ENCODE measurements around the gene KNDC1.
"Not testable (repeated sequence)": the region's sequence is repeated elsewhere in the genome, so short reads cannot be mapped to it uniquely, and the experiment has no call there.

KNDC1 gene

DNA sequence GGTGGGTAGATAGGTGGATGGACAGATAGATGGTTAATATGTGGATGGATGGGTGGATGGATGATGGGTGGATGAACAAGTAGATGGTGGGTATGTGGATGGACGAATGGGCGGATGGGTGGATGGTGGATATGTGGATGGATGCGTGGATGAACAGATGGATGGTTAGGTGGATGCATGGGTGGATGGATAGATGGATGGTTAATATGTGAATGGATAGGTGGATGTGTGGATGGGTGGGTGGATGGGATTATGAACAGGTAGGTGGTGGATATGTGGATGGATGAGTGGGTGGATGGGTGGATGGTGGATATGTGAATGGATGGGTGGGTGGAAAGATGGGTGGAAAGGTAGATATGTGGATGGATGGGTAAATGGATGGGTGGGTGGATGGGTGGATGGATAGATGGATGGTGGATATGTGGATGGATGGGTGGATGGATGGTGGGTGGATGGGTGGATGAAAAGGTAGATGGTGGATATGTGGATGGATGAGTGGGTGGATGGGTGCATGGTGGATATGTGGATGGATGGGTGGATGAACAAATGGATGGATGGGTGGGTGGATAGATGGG is 14.8 kb downstream of the KNDC1 start:
- no peak overlapping the region for H3K9ac ChIP-seq (ENCODE audit: low read length)
- no peak overlapping the region for H3K4me3 ChIP-seq (ENCODE audit: low read length)
- no peaks in the 10 kb centered on the region for H3K27me3 ChIP-seq (ENCODE audit: control insufficient read depth, insufficient read depth, low read length)
- H3K27ac ChIP-seq (ENCODE audit: low read depth, low read length): no peak overlapping the region
- H3K4me1 ChIP-seq (ENCODE audit: control insufficient read depth, insufficient read depth, low read length): no peaks in the 10 kb centered on the region
- no peaks in the 10 kb centered on the region for H3K36me3 ChIP-seq (ENCODE audit: control insufficient read depth, insufficient read depth, low read length)

GRCh38 chr10:133175624-133176023 is 15.6 kb downstream of the KNDC1 start:
- H3K4me1 ChIP-seq (ENCODE audit: control insufficient read depth, insufficient read depth, low read length); H3K27me3 ChIP-seq (ENCODE audit: control insufficient read depth, insufficient read depth, low read length); H3K4me3 ChIP-seq (ENCODE audit: low read length); H3K36me3 ChIP-seq (ENCODE audit: control insufficient read depth, insufficient read depth, low read length); H3K27ac ChIP-seq (ENCODE audit: low read depth, low read length); H3K9ac ChIP-seq (ENCODE audit: low read length): not testable (repeated sequence)

GRCh38 chr10:133176546-133176945 is 16.5 kb downstream of the KNDC1 start:
- Histone ChIP-seq H3K27ac (ENCODE audit: low read depth, low read length) (no peak overlapping the region), H3K36me3 (ENCODE audit: control insufficient read depth, insufficient read depth, low read length) (no peaks in the 10 kb centered on the region), H3K9ac (ENCODE audit: low read length) (no peak overlapping the region), H3K4me1 (ENCODE audit: control insufficient read depth, insufficient read depth, low read length) (no peaks in the 10 kb centered on the region), H3K27me3 (ENCODE audit: control insufficient read depth, insufficient read depth, low read length) (no peaks in the 10 kb centered on the region), H3K4me3 (ENCODE audit: low read length) (no peak overlapping the region)

GRCh38 chr10:133177380-133178157 is 17.6 kb downstream of the KNDC1 start:
- Histone ChIP-seq H3K4me1 (ENCODE audit: control insufficient read depth, insufficient read depth, low read length) (no peaks in the 10 kb centered on the region), H3K4me3 (ENCODE audit: low read length) (no peak overlapping the region), H3K9ac (ENCODE audit: low read length) (no peak overlapping the region), H3K27ac (ENCODE audit: low read depth, low read length) (no peak overlapping the region), H3K36me3 (ENCODE audit: control insufficient read depth, insufficient read depth, low read length) (no peaks in the 10 kb centered on the region), H3K27me3 (ENCODE audit: control insufficient read depth, insufficient read depth, low read length) (no peaks in the 10 kb centered on the region)

GRCh38 chr10:133178357-133179127 is 18.5 kb downstream of the KNDC1 start:
- H3K36me3 ChIP-seq (ENCODE audit: control insufficient read depth, insufficient read depth, low read length): no peaks in the 10 kb centered on the region
- no peak overlapping the region for H3K9ac ChIP-seq (ENCODE audit: low read length)
- H3K27me3 ChIP-seq (ENCODE audit: control insufficient read depth, insufficient read depth, low read length): no peaks in the 10 kb centered on the region
- no peak overlapping the region for H3K27ac ChIP-seq (ENCODE audit: low read depth, low read length)
- H3K4me1 ChIP-seq (ENCODE audit: control insufficient read depth, insufficient read depth, low read length): no peaks in the 10 kb centered on the region
- H3K4me3 ChIP-seq (ENCODE audit: low read length): no peak overlapping the region

GRCh38 chr10:133179128-133179520 is 19.1 kb downstream of the KNDC1 start:
- Histone ChIP-seq H3K27ac (ENCODE audit: low read depth, low read length) (no peak overlapping the region), H3K9ac (ENCODE audit: low read length) (no peak overlapping the region), H3K4me1 (ENCODE audit: control insufficient read depth, insufficient read depth, low read length) (no peaks in the 10 kb centered on the region), H3K4me3 (ENCODE audit: low read length) (no peak overlapping the region), H3K27me3 (ENCODE audit: control insufficient read depth, insufficient read depth, low read length) (no peaks in the 10 kb centered on the region), H3K36me3 (ENCODE audit: control insufficient read depth, insufficient read depth, low read length) (no peaks in the 10 kb centered on the region)

- no peak overlapping the region for H3K27ac ChIP-seq (ENCODE audit: low read depth, low read length)
- no peak overlapping the region for H3K9ac ChIP-seq (ENCODE audit: low read length)
- no peaks in the 10 kb centered on the region for H3K4me1 ChIP-seq (ENCODE audit: control insufficient read depth, insufficient read depth, low read length)
- no peak overlapping the region for H3K4me3 ChIP-seq (ENCODE audit: low read length)
- H3K27me3 ChIP-seq (ENCODE audit: control insufficient read depth, insufficient read depth, low read length): no peaks in the 10 kb centered on the region
- no peaks in the 10 kb centered on the region for H3K36me3 ChIP-seq (ENCODE audit: control insufficient read depth, insufficient read depth, low read length)
Measured at GRCh38 chr10:133179651-133180050, 19.6 kb downstream of the KNDC1 start.

- Histone ChIP-seq H3K4me1 (ENCODE audit: control insufficient read depth, insufficient read depth, low read length) (no peaks in the 10 kb centered on the region), H3K36me3 (ENCODE audit: control insufficient read depth, insufficient read depth, low read length) (no peaks in the 10 kb centered on the region), H3K27me3 (ENCODE audit: control insufficient read depth, insufficient read depth, low read length) (no peaks in the 10 kb centered on the region), H3K4me3 (ENCODE audit: low read length) (no peak overlapping the region), H3K9ac (ENCODE audit: low read length) (no peak overlapping the region), H3K27ac (ENCODE audit: low read depth, low read length) (no peak overlapping the region)
Measured at GRCh38 chr10:133180192-133180964, 20.4 kb downstream of the KNDC1 start.

GRCh38 chr10:133180965-133181639 is 21.1 kb downstream of the KNDC1 start:
- no peak overlapping the region for H3K9ac ChIP-seq (ENCODE audit: low read length)
- no peaks in the 10 kb centered on the region for H3K36me3 ChIP-seq (ENCODE audit: control insufficient read depth, insufficient read depth, low read length)
- H3K4me1 ChIP-seq (ENCODE audit: control insufficient read depth, insufficient read depth, low read length): no peaks in the 10 kb centered on the region
- no peak overlapping the region for H3K27ac ChIP-seq (ENCODE audit: low read depth, low read length)
- H3K27me3 ChIP-seq (ENCODE audit: control insufficient read depth, insufficient read depth, low read length): no peaks in the 10 kb centered on the region
- H3K4me3 ChIP-seq (ENCODE audit: low read length): no peak overlapping the region

GRCh38 chr10:133182190-133182589 is 22.2 kb downstream of the KNDC1 start:
- H3K4me1 ChIP-seq (ENCODE audit: control insufficient read depth, insufficient read depth, low read length): no peaks in the 10 kb centered on the region
- no peak overlapping the region for H3K4me3 ChIP-seq (ENCODE audit: low read length)
- no peaks in the 10 kb centered on the region for H3K36me3 ChIP-seq (ENCODE audit: control insufficient read depth, insufficient read depth, low read length)
- no peak overlapping the region for H3K9ac ChIP-seq (ENCODE audit: low read length)
- no peak overlapping the region for H3K27ac ChIP-seq (ENCODE audit: low read depth, low read length)
- H3K27me3 ChIP-seq (ENCODE audit: control insufficient read depth, insufficient read depth, low read length): no peaks in the 10 kb centered on the region

- Histone ChIP-seq H3K27ac (ENCODE audit: low read depth, low read length) (no peak overlapping the region), H3K4me1 (ENCODE audit: control insufficient read depth, insufficient read depth, low read length) (no peaks in the 10 kb centered on the region), H3K36me3 (ENCODE audit: control insufficient read depth, insufficient read depth, low read length) (no peaks in the 10 kb centered on the region), H3K4me3 (ENCODE audit: low read length) (no peak overlapping the region), H3K27me3 (ENCODE audit: control insufficient read depth, insufficient read depth, low read length) (no peaks in the 10 kb centered on the region), H3K9ac (ENCODE audit: low read length) (no peak overlapping the region)
Measured at GRCh38 chr10:133182791-133183645, 23.0 kb downstream of the KNDC1 start.

All from rectal smooth muscle tissue (tissue), 1 donor.